Measurements from ENCODE around the gene ALDH1L1.

DNA sequence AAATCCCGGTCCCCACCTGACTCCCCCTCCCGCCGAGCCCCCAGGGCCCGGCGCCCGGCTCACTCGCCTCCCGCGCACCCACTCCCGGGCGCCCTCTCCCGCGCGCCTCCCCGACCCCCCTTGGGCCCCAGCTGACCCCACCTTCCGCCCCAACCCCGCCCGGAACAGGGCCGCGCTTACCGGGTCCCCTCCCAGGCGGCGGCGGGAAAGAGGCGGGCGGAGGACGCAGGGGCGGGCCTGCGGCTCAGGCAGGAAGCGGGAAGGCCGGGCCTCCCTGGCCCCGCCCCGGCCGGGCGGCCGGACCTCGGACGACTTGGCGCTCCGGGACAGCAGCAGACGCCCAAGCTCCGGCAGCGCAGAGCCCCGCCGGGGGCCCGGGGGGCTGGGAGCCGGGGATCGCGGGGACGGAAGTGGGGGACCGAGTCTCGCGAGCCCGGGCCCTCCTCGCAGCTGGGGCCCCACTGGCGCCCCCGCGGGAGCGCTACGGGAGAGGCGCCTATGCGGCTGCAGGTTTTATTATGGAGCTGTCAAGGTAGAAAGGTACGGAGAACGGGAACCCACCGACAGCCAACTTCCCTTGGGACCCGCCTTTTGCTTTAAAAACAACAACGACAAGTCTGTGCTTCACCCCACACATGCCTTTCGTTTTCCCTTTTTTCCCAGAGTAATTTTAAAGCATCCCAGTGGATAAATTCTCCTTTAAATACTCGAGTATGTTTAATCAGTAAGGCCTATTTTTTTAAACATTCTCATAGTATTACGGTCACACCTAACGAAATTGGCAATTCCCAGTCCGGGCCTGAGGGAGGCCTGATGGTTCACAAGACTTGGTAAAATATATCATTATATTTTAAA lies 96.2 kb downstream of the ALDH1L1 start, which contains the start of gene SLC41A3:
- no peak for TF ChIP-seq CTCF (IDR thresholded peaks at IDR 0.05)
- no peak for TF ChIP-seq POLR2A (IDR thresholded peaks at IDR 0.05)
